Transverse colon (tissue), 4 donors: ENCODE measurements around the gene SP1. TPM values are rescaled to one million over a fixed set of nuclear protein-coding genes. Genes with fewer than 3 reads are reported as not detected.
"Not testable (repeated sequence)": the region's sequence is repeated elsewhere in the genome, so short reads cannot be mapped to it uniquely, and the experiment has no call there.

Source experiments
- DNase-seq: peaks from one replicate; pipeline ENCODE4 v3.0.0-alpha.2; 2019
- H3K27ac ChIP-seq, 4 donors: fragments of 200-600 bp; sonication (generic); 2 replicates each; pipeline ENCODE4 v1.5.1; 2016 to 2018; ENCODE audit warnings: inconsistent platforms in 4 of 4
- H3K27me3 ChIP-seq: fragments of 200-600 bp; sonication (generic); 2 replicates; pipeline ENCODE4 v1.5.1; 2017; ENCODE audit warnings: inconsistent platforms
- H3K36me3 ChIP-seq, 4 donors: fragments of 200-600 bp; sonication (generic); 2 replicates each; pipeline ENCODE4 v1.5.1; 2017 to 2019; ENCODE audit warnings: inconsistent platforms in 4 of 4
- H3K4me1 ChIP-seq, 4 donors: fragments of 200-600 bp; sonication (generic); 2 replicates each; pipeline ENCODE4 v1.5.1; 2017 to 2020; ENCODE audit warnings: inconsistent platforms in 4 of 4
- H3K4me3 ChIP-seq, 4 donors: fragments of 200-600 bp; sonication (generic); 1 replicate in 1 of 4; 2 replicates in 3 of 4; pipeline versions ENCODE4 v1.5.1 to v1.6.1; 2017 to 2019; ENCODE audit warnings: inconsistent platforms in 4 of 4
- H3K9me3 ChIP-seq, 2 donors: fragments of 200-600 bp; sonication (generic); 2 replicates each; pipeline ENCODE4 v1.5.1; 2017 to 2019; ENCODE audit warnings: inconsistent platforms in 2 of 2
- CTCF ChIP-seq, 5 experiments: fragments of 200-600 bp in 3 of 5; fragments of 450-650 bp in 2 of 5; sonication (generic) in 3 of 5; IDR thresholded peaks; 1 replicate in 2 of 5; 2 replicates in 3 of 5; pipeline ENCODE4 v1.5.1; 2016 to 2017; ENCODE audit warnings: antibody characterized with exemption in 5 of 5, inconsistent platforms in 3 of 5, mild to moderate bottlenecking in 2 of 5, moderate library complexity in 1 of 5
- EP300 ChIP-seq: sonication (generic); formaldehyde crosslinking; IDR thresholded peaks from one replicate; pipeline ENCODE4 v1.6.1; 2017; ENCODE audit warnings: antibody characterized with exemption, low read depth
- POLR2A ChIP-seq: fragments of 450-650 bp; IDR thresholded peaks from one replicate; pipeline ENCODE4 v1.6.1; 2016; ENCODE audit warnings: antibody characterized with exemption, mild to moderate bottlenecking, moderate library complexity
- POLR2AphosphoS5 ChIP-seq, 3 donors: sonication (generic); formaldehyde crosslinking; IDR thresholded peaks; one replicate each; pipeline ENCODE4 v1.6.1; 2016; ENCODE audit warnings: antibody characterized with exemption in 3 of 3
- WGBS, 2 donors: methylation state at CpG; one replicate each; pipeline ENCODE4 v1.1.5; 2018; ENCODE audit warnings: low coverage in 1 of 2; 5-methylcytosine and 5-hydroxymethylcytosine counted together
- in situ Hi-C, 4 donors: fragments of 200-750 bp; cut with MboI; loops; one replicate each; pipeline versions ENCODE4 v1.15.0 to v1.15.1; 2017; ENCODE audit warnings: low sequenced_read_pairs in 3 of 4, low pct_ligation_motif_present in 1 of 4, low pct_unique_long_range_greater_than_20kb in 1 of 4
- intact Hi-C: fragments of 100-400 bp; cut with DNase I; formaldehyde crosslinking; loops from one replicate; pipeline ENCODE4 v1.15.1; 2023; ENCODE audit warnings: low total_unique reads
- total RNA-seq, 4 donors: library from RNA; depleted of rRNA; stranded (reverse); fragments of >200 nt; gene quantifications; one replicate each; pipeline ENCODE4 v1.1.0, GENCODE V29; 2016

Gene SP1
- total RNA-seq, 4 donors from 2014 or later = 32.6 to 80.1 (median 67.1) TPM

GRCh38 chr12:53443955-53444354 lies 64.0 kb downstream of the SP1 start:
- WGBS, 2 donors = 29 to 72% methylated on average over 1 to 4 of the region's 4 CpGs
- Histone ChIP-seq H3K9me3 (no peaks in the 10 kb centered on the region), H3K4me1 (peaks cover 15 to 48% (median 27%) of the 10 kb centered on the region in 4 donors), H3K36me3 (peaks cover 0 to 18% (median 2%) of the 10 kb centered on the region in 4 donors), H3K27me3 (no peaks in the 10 kb centered on the region), H3K4me3 (peak overlapping the region in 1 of 4 donors; percentile 0), H3K27ac (peak overlapping the region; percentile 13 to 93 (median 70))
- DNase-seq = no peak
- TF ChIP-seq CTCF (IDR thresholded peaks at IDR 0.05) (no peak), POLR2AphosphoS5 (IDR thresholded peaks at IDR 0.05) (no peak), POLR2A (no peak), EP300 (no peak)
- intact Hi-C loops = no loop called here
- in situ Hi-C loops = no loop called here

- in situ Hi-C loops = not testable (repeated sequence)
Measured at GRCh38 chr12:53444593-53445325, 64.8 kb downstream of the SP1 start.

GRCh38 chr12:53450936-53451335 lies 71.0 kb downstream of the SP1 start:
- intact Hi-C loops (loop anchor here (2.0 kb wide), 1 partner anchor 50 kb away; the partner anchor contains the start of gene TARBP2), in situ Hi-C loops (no loop called here)
- H3K4me3 ChIP-seq = no peak overlapping the region
- no peaks in the 10 kb centered on the region for H3K9me3 ChIP-seq
- no peak overlapping the region for H3K27ac ChIP-seq
- TF ChIP-seq EP300 (no peak), POLR2AphosphoS5 (IDR thresholded peaks at IDR 0.05) (no peak), POLR2A (no peak), CTCF (IDR thresholded peaks at IDR 0.05) (no peak)
- no peaks in the 10 kb centered on the region for H3K27me3 ChIP-seq
- H3K4me1 ChIP-seq = peaks cover 9 to 22% (median 18%) of the 10 kb centered on the region in 4 donors
- 94% methylated on average over 6 to 7 of the region's 7 CpGs for WGBS, 2 donors
- DNase-seq = no peak
- H3K36me3 ChIP-seq = peaks cover 0 to 35% (median 9%) of the 10 kb centered on the region in 4 donors

More at GRCh38 chr12:53444593-53445325, 64.8 kb downstream of the SP1 start:
- WGBS, 2 donors = 85 to 97% methylated on average over 6 to 11 of the region's 11 CpGs
- H3K9me3 ChIP-seq, H3K27me3 ChIP-seq, intact Hi-C loops: not testable (repeated sequence)
- Histone ChIP-seq H3K4me3 (peak overlapping the region in 1 of 4 donors; percentile 25), H3K36me3 (peaks cover 0 to 18% (median 2%) of the 10 kb centered on the region in 4 donors), H3K4me1 (peaks cover 15 to 48% (median 27%) of the 10 kb centered on the region in 4 donors), H3K27ac (peak overlapping the region; percentile 13 to 93 (median 70))
- DNase-seq = peak; percentile 33

GRCh38 chr12:53451661-53452158 lies 71.7 kb downstream of the SP1 start, which contains the start of gene PCBP2:
PCBP2 (plus strand) TSS chr12:53452102; CDS start chr12:53454801, 2,699 bp downstream.
- peaks cover 0 to 41% (median 13%) of the 10 kb centered on the region in 4 donors for H3K36me3 ChIP-seq
- peaks cover 9 to 21% (median 18%) of the 10 kb centered on the region in 4 donors for H3K4me1 ChIP-seq
- no peaks in the 10 kb centered on the region for H3K9me3 ChIP-seq
- peak; percentile 98 for DNase-seq
- no peaks in the 10 kb centered on the region for H3K27me3 ChIP-seq
- peak within 1 kb of the TSS; percentile 56 to 88 (median 68) for H3K4me3 ChIP-seq
- TF ChIP-seq EP300 = peak; percentile 55
- peak; percentile 77 for TF ChIP-seq POLR2A
- TF ChIP-seq CTCF (IDR thresholded peaks at IDR 0.05) = peak; percentile 69 to 99 (median 81)
- peak; percentile 92 to 97 (median 94) for TF ChIP-seq POLR2AphosphoS5 (IDR thresholded peaks at IDR 0.05)
- intact Hi-C loops (loop anchor here (2.0 kb wide), 1 partner anchor 49 kb away; the partner anchor contains the start of gene TARBP2), in situ Hi-C loops (no loop called here)
- H3K27ac ChIP-seq = peak within 1 kb of the TSS; percentile 91 to 97 (median 94)
- 0 to 1% methylated on average over 3 to 16 of the region's 32 CpGs for WGBS, 2 donors
